ENCODE data around the gene CLK2. TPM values are rescaled to one million over a fixed set of nuclear protein-coding genes. Genes with fewer than 3 reads are reported as not detected.
"Not testable (repeated sequence)": the region's sequence is repeated elsewhere in the genome, so short reads cannot be mapped to it uniquely, and the experiment has no call there.

CLK2 gene
- total RNA-seq, 1 donor from 2014 or later: 41.7 TPM

DNA sequence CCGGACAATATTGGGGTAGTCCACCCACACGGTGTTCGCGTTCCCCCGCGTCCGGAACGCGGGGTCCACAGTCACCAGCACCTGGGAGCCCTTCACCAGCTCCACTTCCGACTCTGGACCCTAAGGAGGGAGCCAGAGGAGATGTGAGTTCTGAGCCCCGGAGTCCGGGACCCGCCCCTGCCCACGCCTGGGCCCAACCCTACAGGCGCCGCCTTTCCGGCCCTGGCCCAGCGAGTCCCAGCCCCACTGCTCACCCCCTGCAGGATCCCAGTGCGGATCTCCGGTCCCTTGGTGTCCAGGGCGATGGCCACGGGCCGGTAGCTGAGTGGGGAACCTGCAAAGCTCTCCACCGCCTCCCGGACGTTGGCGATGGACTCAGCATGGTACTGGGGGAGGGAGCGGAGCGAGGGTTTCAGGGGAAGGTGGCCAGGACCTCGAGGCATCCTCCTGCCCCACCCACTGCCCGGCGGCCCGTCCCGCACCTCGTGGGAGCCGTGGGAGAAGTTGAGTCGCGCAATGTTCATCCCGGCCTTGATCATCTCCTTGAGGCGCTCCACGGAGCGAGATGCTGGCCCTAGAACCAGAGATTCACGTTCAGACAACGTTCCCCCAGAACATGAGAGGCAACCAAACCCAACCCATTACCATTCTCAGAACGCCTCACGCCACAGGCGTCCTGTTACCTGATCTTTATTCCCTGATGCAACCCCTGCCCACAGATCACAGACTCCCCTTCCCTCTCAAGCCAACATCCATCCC, 22.1 kb upstream of the CLK2 start:
- peak overlapping the region; percentile 50 for H3K27ac Mint-ChIP-seq
- Histone ChIP-seq H3K9me3 (ENCODE audit: low read depth) (no peaks in the 10 kb centered on the region), H4K20me1 (ENCODE audit: low read depth) (no peaks in the 10 kb centered on the region), H2AFZ (replicated peaks) (peak overlapping the region; percentile 93), H3K9ac (no peak overlapping the region), H3K4me3 (peak overlapping the region; percentile 47), H3K27me3 (peaks cover 51% of the 10 kb centered on the region), H3K36me3 (no peaks in the 10 kb centered on the region), H3F3A (ENCODE audit: low read depth) (peaks cover 3% of the 10 kb centered on the region), H3K27ac (no peak overlapping the region), H3K4me1 (no peaks in the 10 kb centered on the region), H3K79me2 (ENCODE audit: low read depth) (no peaks in the 10 kb centered on the region), H3K4me2 (peak overlapping the region; percentile 83)
- no peak for DNase-seq (ENCODE audit: low spot score)
- H3K36me3 Mint-ChIP-seq: no peaks in the 10 kb centered on the region
- H3K9me3 Mint-ChIP-seq: peaks cover 5% of the 10 kb centered on the region
- TF ChIP-seq EZH2 (IDR thresholded peaks at IDR 0.05) (peak; percentile 56), EZH2phosphoT487 (IDR thresholded peaks at IDR 0.05) (no peak)
- TF ChIP-seq, protein P1, sequence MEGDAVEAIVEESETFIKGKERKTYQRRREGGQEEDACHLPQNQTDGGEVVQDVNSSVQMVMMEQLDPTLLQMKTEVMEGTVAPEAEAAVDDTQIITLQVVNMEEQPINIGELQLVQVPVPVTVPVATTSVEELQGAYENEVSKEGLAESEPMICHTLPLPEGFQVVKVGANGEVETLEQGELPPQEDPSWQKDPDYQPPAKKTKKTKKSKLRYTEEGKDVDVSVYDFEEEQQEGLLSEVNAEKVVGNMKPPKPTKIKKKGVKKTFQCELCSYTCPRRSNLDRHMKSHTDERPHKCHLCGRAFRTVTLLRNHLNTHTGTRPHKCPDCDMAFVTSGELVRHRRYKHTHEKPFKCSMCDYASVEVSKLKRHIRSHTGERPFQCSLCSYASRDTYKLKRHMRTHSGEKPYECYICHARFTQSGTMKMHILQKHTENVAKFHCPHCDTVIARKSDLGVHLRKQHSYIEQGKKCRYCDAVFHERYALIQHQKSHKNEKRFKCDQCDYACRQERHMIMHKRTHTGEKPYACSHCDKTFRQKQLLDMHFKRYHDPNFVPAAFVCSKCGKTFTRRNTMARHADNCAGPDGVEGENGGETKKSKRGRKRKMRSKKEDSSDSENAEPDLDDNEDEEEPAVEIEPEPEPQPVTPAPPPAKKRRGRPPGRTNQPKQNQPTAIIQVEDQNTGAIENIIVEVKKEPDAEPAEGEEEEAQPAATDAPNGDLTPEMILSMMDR (IDR thresholded peaks at IDR 0.05): no peak
- H3K4me1 Mint-ChIP-seq: peaks cover 6% of the 10 kb centered on the region
- H3K27me3 Mint-ChIP-seq (ENCODE audit: insufficient read depth, low read depth): peaks cover 25% of the 10 kb centered on the region
- H3K4me3 Mint-ChIP-seq: no peak overlapping the region

DNA sequence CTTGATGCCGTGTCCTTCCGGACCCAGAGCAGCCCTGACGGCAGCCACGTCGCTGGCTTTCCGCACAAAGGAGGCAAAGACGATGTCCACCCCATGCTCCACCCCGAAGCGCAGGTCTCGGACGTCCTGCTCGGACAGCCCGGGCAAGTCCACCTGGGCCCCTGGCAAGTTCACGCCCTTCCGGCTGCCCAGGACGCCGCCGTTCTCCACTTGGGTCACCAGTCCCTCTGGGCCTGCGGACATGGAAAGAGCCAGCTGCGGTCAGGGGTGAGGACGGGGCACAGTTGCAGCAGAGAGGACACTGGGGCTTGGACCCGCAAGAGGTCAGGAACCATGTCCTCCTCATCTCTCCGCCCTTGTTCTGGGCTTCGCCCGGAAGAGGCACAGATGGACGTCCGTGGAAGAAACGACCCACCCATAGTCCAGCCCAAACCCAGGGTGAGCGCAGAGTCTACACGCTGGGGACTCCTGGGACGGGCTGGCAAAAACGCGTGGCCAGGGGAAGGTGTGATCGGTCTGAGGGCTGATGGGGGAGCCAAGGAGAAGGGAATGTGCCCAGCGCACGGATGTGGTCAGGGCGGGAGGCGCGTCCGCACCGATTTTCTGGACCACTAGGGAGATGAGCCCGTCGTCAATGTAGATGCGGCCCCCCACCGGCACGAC, 21.3 kb upstream of the CLK2 start:
- peak overlapping the region; percentile 93 for H2AFZ ChIP-seq (replicated peaks)
- H3K4me3 Mint-ChIP-seq: peak overlapping the region; percentile 47

DNA sequence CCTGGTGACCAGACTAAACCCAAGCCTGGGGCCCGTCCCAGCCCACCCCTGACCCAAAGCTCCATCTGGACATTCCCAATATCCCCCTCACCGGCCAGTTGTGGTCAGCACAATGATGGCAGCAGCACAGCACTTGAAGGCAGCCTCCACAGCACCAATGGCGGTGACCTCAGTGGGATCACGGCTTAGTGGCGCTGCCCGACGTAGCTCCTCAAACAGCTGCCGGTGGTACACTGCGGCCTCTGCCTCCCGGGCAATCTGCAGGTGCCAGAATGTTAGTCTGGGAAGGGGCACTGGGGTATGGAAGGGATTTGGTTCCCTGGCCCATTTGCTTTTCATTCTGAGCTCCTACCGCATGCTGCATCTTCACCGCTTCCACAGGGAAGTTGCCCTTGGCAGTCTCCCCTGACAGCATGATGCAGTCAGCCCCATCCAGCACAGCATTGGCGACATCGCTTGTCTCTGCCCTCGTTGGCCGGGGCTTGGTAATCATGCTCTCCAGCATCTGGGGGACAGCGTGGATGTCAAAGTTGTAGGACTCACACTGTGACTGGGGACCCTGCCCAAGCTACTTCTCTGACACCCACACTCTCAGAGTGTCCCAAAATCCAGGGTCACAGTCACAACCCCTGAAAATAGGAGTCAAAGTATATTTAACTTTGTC, 19.9 kb upstream of the CLK2 start:
- TF ChIP-seq, protein P1 (IDR thresholded peaks at IDR 0.05): no peak
- TF ChIP-seq EZH2 (IDR thresholded peaks at IDR 0.05) (no peak), EZH2phosphoT487 (IDR thresholded peaks at IDR 0.05) (no peak)
- H3K79me2 ChIP-seq (ENCODE audit: low read depth): no peaks in the 10 kb centered on the region
- H3K4me1 ChIP-seq: no peaks in the 10 kb centered on the region
- no peak for DNase-seq (ENCODE audit: low spot score)
- no peak overlapping the region for H3K27ac ChIP-seq
- Mint-ChIP-seq H3K36me3 (no peaks in the 10 kb centered on the region), H3K4me1 (peaks cover 6% of the 10 kb centered on the region), H3K27me3 (ENCODE audit: insufficient read depth, low read depth) (peaks cover 26% of the 10 kb centered on the region), H3K27ac (no peak overlapping the region), H3K4me3 (no peak overlapping the region), H3K9me3 (peaks cover 5% of the 10 kb centered on the region)
- H3F3A ChIP-seq (ENCODE audit: low read depth): peaks cover 3% of the 10 kb centered on the region
- no peaks in the 10 kb centered on the region for H4K20me1 ChIP-seq (ENCODE audit: low read depth)
- H3K27me3 ChIP-seq: peaks cover 51% of the 10 kb centered on the region
- no peak overlapping the region for H3K4me2 ChIP-seq
- H3K9me3 ChIP-seq (ENCODE audit: low read depth): no peaks in the 10 kb centered on the region
- H2AFZ ChIP-seq (replicated peaks): no peak overlapping the region
- H3K9ac ChIP-seq: no peak overlapping the region
- H3K4me3 ChIP-seq: no peak overlapping the region
- no peaks in the 10 kb centered on the region for H3K36me3 ChIP-seq

More for the DNA sequence above, 21.3 kb upstream of the CLK2 start:
- H3K36me3 ChIP-seq: no peaks in the 10 kb centered on the region
- no peaks in the 10 kb centered on the region for H3K79me2 ChIP-seq (ENCODE audit: low read depth)
- no peak for TF ChIP-seq EZH2phosphoT487 (IDR thresholded peaks at IDR 0.05)
- no peak for TF ChIP-seq EZH2 (IDR thresholded peaks at IDR 0.05)
- TF ChIP-seq, protein P1 (IDR thresholded peaks at IDR 0.05): no peak
- H3K27ac ChIP-seq: no peak overlapping the region
- H3K27ac Mint-ChIP-seq: no peak overlapping the region
- peaks cover 5% of the 10 kb centered on the region for H3K9me3 Mint-ChIP-seq
- H3K4me2 ChIP-seq: peak overlapping the region; percentile 83
- DNase-seq (ENCODE audit: low spot score): peak; percentile 40
- peaks cover 51% of the 10 kb centered on the region for H3K27me3 ChIP-seq
- no peaks in the 10 kb centered on the region for H3K4me1 ChIP-seq
- H3F3A ChIP-seq (ENCODE audit: low read depth): peaks cover 3% of the 10 kb centered on the region
- no peaks in the 10 kb centered on the region for H4K20me1 ChIP-seq (ENCODE audit: low read depth)
- H3K9ac ChIP-seq: no peak overlapping the region
- peaks cover 6% of the 10 kb centered on the region for H3K4me1 Mint-ChIP-seq
- H3K27me3 Mint-ChIP-seq (ENCODE audit: insufficient read depth, low read depth): peaks cover 25% of the 10 kb centered on the region
- no peaks in the 10 kb centered on the region for H3K9me3 ChIP-seq (ENCODE audit: low read depth)
- no peaks in the 10 kb centered on the region for H3K36me3 Mint-ChIP-seq
- peak overlapping the region; percentile 47 for H3K4me3 ChIP-seq

DNA sequence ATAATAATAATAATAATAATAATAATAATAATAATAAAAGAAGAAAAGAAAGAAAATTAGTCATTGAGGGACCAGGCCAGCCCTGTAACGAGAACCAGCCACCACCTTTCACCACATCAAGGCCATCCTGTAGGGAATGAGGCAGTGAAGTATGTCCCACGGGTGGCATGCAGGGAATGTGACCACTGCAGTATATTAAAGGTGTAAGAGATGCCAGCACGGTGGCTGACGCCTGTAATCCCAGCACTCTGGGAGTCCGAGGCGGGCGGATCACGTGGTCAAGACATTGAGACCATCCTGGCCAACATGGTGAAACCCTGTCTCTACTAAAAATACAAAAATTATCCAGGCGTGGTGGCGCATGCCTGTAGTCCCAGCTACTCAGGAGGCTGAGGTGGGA, 17.7 kb upstream of the CLK2 start:
- not testable (repeated sequence) for H3K4me3 ChIP-seq; H3K4me3 Mint-ChIP-seq; DNase-seq (ENCODE audit: low spot score); H3K79me2 ChIP-seq (ENCODE audit: low read depth); H3K9me3 ChIP-seq (ENCODE audit: low read depth); H3K9ac ChIP-seq; H3K9me3 Mint-ChIP-seq; H3K4me2 ChIP-seq; H3K27ac Mint-ChIP-seq; H3F3A ChIP-seq (ENCODE audit: low read depth); H4K20me1 ChIP-seq (ENCODE audit: low read depth); H3K27ac ChIP-seq; H3K4me1 ChIP-seq; H3K4me1 Mint-ChIP-seq; H3K36me3 Mint-ChIP-seq; H3K36me3 ChIP-seq; H2AFZ ChIP-seq (replicated peaks)
- H3K27me3 ChIP-seq: peaks cover 34% of the 10 kb centered on the region
- peaks cover 14% of the 10 kb centered on the region for H3K27me3 Mint-ChIP-seq (ENCODE audit: insufficient read depth, low read depth)

Measured in neural progenitor cell (in vitro differentiated cells).